Gastrocnemius medialis (tissue), 4 donors: ENCODE results near the gene CMIP. TPM values are rescaled to one million over a fixed set of nuclear protein-coding genes. Genes with fewer than 3 reads are reported as not detected.

Experiments
- ATAC-seq, 2 donors: fragments of 150-250 bp; one replicate each; pipeline ENCODE4 v1.9.1; 2016
- DNase-seq, 2 donors: peaks; one replicate each; pipeline ENCODE4 v3.0.0-alpha.2; 2019
- H3K27ac ChIP-seq, 4 donors: fragments of 200-600 bp; sonication (generic); 1 replicate in 1 of 4; 2 replicates in 3 of 4; pipeline ENCODE4 v1.5.1; 2016 to 2018; ENCODE audit warnings: mild to moderate bottlenecking in 2 of 4, moderate library complexity in 1 of 4
- H3K27me3 ChIP-seq, 3 donors: fragments of 200-600 bp; sonication (generic) in 2 of 3; 1 replicate in 1 of 3; 2 replicates in 2 of 3; pipeline versions ENCODE4 v1.5.1 to v1.6.0; 2016 to 2019; ENCODE audit warnings: mild to moderate bottlenecking in 1 of 3, moderate library complexity in 1 of 3
- H3K36me3 ChIP-seq, 2 donors: fragments of 200-600 bp; sonication (generic) in 1 of 2; one replicate each; pipeline ENCODE4 v1.5.1; 2017 to 2018
- H3K4me1 ChIP-seq, 2 donors: fragments of 200-600 bp; sonication (generic) in 1 of 2; one replicate each; pipeline ENCODE4 v1.5.1; 2016 to 2017; ENCODE audit warnings: mild to moderate bottlenecking in 2 of 2
- H3K4me3 ChIP-seq, 4 donors: fragments of 200-600 bp; sonication (generic) in 3 of 4; 1 replicate in 1 of 4; 2 replicates in 3 of 4; pipeline ENCODE4 v1.5.1; 2016 to 2019; ENCODE audit warnings: mild to moderate bottlenecking in 2 of 4
- H3K9me3 ChIP-seq, 3 donors: fragments of 200-600 bp; sonication (generic) in 2 of 3; 1 replicate in 1 of 3; 2 replicates in 2 of 3; pipeline ENCODE4 v1.5.1; 2016 to 2019
- POLR2A ChIP-seq, 2 donors: fragments of 450-650 bp; IDR thresholded peaks; one replicate each; pipeline ENCODE4 v1.6.1; 2017; ENCODE audit warnings: antibody characterized with exemption in 2 of 2, mild to moderate bottlenecking in 2 of 2, moderate library complexity in 2 of 2
- in situ Hi-C, 4 donors: fragments of 200-750 bp; cut with MboI; loops; one replicate each; pipeline versions ENCODE4 v1.15.0 to v1.8.0; 2017; ENCODE audit warnings: low sequenced_read_pairs in 4 of 4
- intact Hi-C: fragments of 100-400 bp; cut with DNase I; formaldehyde crosslinking; loops from one replicate; pipeline ENCODE4 v1.15.1; 2023; ENCODE audit warnings: low total_unique reads
- total RNA-seq, 4 donors: library from RNA; depleted of rRNA; stranded (reverse); fragments of >200 nt; gene quantifications; one replicate each; pipeline versions ENCODE4 v1.1.0 to v1.2.3, GENCODE V29; 2016
- TF ChIP-seq, protein P1 (sequence below), 5 experiments: fragments of 450-650 bp in 3 of 5; fragments of 200-600 bp in 2 of 5; sonication (generic) in 2 of 5; IDR thresholded peaks in 4 of 5; conservative IDR thresholded peaks in 1 of 5; 1 replicate in 4 of 5; 2 replicates in 1 of 5; pipeline ENCODE4 v1.5.1; 2016 to 2019; ENCODE audit warnings: antibody characterized with exemption in 5 of 5, mild to moderate bottlenecking in 3 of 5, moderate library complexity in 3 of 5

Gene CMIP
- total RNA-seq, 4 donors from 2014 or later: 0.90 to 5.1 (median 2.7) TPM

DNA sequence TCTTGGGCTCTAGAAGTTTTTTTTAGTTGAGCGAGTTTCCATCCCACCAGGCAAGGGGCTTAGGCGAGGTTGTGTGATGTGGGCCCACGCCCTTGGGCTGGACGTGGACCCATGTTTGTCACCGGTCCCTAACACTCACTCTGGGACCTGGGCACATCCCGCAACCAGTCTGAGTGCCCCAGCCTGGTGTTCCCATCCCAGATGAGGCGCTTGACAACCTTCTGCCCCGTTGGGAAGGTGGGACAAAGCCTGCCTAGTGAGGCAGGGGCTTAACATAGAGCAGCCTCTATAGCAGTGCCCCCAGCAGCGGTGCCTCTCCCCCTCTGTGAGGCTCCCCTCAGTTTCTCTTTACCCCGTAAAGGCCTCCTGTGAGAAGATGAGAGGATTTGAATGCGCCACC, 22.5 kb downstream of the CMIP start:
- no peaks in the 10 kb centered on the region for H3K36me3 ChIP-seq
- H3K27ac ChIP-seq: no peak overlapping the region
- ATAC-seq: no peak
- H3K9me3 ChIP-seq: no peaks in the 10 kb centered on the region
- H3K4me1 ChIP-seq: no peaks in the 10 kb centered on the region
- in situ Hi-C loops: no loop called here
- intact Hi-C loops: no loop called here
- no peak overlapping the region for H3K4me3 ChIP-seq
- DNase-seq: no peak
- no peaks in the 10 kb centered on the region for H3K27me3 ChIP-seq
- TF ChIP-seq, protein P1, sequence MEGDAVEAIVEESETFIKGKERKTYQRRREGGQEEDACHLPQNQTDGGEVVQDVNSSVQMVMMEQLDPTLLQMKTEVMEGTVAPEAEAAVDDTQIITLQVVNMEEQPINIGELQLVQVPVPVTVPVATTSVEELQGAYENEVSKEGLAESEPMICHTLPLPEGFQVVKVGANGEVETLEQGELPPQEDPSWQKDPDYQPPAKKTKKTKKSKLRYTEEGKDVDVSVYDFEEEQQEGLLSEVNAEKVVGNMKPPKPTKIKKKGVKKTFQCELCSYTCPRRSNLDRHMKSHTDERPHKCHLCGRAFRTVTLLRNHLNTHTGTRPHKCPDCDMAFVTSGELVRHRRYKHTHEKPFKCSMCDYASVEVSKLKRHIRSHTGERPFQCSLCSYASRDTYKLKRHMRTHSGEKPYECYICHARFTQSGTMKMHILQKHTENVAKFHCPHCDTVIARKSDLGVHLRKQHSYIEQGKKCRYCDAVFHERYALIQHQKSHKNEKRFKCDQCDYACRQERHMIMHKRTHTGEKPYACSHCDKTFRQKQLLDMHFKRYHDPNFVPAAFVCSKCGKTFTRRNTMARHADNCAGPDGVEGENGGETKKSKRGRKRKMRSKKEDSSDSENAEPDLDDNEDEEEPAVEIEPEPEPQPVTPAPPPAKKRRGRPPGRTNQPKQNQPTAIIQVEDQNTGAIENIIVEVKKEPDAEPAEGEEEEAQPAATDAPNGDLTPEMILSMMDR (IDR thresholded peaks at IDR 0.05 in 4 of 5, conservative IDR thresholded peaks at IDR 0.05 in 1 of 5): no peak
- TF ChIP-seq POLR2A (IDR thresholded peaks at IDR 0.05): no peak

DNA sequence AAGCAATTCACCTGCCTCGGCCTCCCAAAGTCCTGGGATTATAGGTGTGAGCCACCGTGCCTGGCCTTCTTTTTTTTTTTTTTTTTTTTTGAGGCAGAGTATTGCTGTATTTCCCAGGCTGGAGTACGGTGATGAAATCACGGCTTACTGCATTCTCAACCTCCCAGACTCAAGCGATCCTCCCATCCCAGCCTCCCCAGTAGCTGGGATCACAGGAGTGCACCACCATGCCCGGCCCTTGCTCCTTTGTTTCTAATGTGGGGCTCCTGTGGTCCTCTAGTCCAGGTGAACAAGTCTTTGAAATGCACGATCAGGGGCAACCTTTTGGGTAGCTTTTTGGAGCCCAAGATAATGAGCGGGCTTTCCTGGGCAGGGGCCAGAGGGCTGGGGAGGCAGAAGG, 23.2 kb downstream of the CMIP start:
- DNase-seq: no peak
- Histone ChIP-seq H3K27me3 (no peaks in the 10 kb centered on the region), H3K9me3 (no peaks in the 10 kb centered on the region), H3K4me1 (no peaks in the 10 kb centered on the region), H3K36me3 (no peaks in the 10 kb centered on the region), H3K27ac (no peak overlapping the region), H3K4me3 (no peak overlapping the region)
- intact Hi-C loops: no loop called here
- in situ Hi-C loops: no loop called here
- TF ChIP-seq, protein P1 (IDR thresholded peaks at IDR 0.05 in 4 of 5, conservative IDR thresholded peaks at IDR 0.05 in 1 of 5): no peak
- TF ChIP-seq POLR2A (IDR thresholded peaks at IDR 0.05): no peak
- ATAC-seq: no peak

DNA sequence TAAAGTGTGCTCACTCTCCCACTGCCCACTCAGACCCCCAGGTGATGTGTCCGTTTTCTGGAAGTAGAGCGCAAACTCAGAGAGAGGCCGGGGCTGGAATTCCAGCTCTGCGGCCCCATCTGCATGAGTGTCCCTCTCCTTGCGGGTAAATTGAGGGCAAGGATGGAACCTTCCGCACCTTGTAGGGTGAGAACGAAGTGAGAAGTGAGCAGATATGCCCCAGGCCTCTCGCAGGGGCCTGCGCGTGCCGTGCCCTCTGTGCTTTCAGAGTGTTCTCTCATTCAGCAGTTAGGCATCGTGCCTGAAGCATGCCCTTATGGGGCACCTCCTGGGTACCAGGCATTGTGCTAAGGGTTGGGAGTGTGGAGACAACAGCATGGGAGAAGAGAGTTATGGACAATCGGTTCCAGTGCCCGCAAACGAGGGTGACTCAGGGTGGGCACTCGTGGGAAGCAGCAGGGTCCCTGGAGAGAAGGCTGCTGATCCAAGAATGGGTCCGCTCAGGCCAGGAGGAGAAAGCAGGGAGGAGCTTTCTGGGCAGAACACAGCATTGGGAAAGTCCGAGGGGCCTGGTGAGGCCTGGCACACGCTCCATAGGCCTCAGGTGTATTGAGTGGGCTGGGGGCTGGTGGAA, 23.8 kb downstream of the CMIP start:
- TF ChIP-seq, protein P1 (IDR thresholded peaks at IDR 0.05 in 4 of 5, conservative IDR thresholded peaks at IDR 0.05 in 1 of 5): no peak
- no peak for TF ChIP-seq POLR2A (IDR thresholded peaks at IDR 0.05)
- in situ Hi-C loops: no loop called here
- no peaks in the 10 kb centered on the region for H3K9me3 ChIP-seq
- no peak for ATAC-seq
- H3K4me1 ChIP-seq: no peaks in the 10 kb centered on the region
- intact Hi-C loops: no loop called here
- H3K27me3 ChIP-seq: no peaks in the 10 kb centered on the region
- no peak overlapping the region for H3K27ac ChIP-seq
- H3K36me3 ChIP-seq: no peaks in the 10 kb centered on the region
- no peak overlapping the region for H3K4me3 ChIP-seq
- DNase-seq: no peak

DNA sequence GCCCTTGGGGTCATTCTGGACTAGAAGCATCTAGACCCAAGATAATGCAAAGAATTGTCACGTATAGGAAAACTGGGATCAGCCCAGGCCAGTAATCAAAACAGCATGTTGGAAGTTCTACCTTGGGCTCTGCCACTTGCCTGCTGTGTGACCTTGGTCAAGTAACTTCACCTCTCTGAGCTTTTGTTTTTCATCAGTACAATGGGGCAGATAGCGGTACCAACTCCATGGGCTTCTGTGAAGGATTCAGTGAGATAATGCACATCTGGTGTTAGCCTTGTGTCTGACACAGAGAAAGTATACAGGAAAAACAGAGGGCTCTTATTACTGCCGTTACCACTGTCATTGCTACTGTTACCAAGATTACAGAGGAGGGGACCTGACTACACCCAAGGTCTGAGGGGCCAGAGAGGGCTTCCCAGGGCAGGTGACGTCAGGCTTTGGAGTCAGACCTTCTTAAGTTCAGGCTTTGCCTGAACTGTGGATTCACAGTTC, 24.6 kb downstream of the CMIP start:
- peaks cover 0 to 5% of the 10 kb centered on the region in 2 donors for H3K4me1 ChIP-seq
- no peak for ATAC-seq
- no peaks in the 10 kb centered on the region for H3K27me3 ChIP-seq
- TF ChIP-seq POLR2A (IDR thresholded peaks at IDR 0.05): no peak
- TF ChIP-seq, protein P1 (IDR thresholded peaks at IDR 0.05 in 4 of 5, conservative IDR thresholded peaks at IDR 0.05 in 1 of 5): no peak
- no peak for DNase-seq
- no peaks in the 10 kb centered on the region for H3K9me3 ChIP-seq
- H3K4me3 ChIP-seq: no peak overlapping the region
- H3K36me3 ChIP-seq: no peaks in the 10 kb centered on the region
- no peak overlapping the region for H3K27ac ChIP-seq
- intact Hi-C loops (no loop called here), in situ Hi-C loops (no loop called here)
